HL-60 (cell line): ENCODE data around the gene ECSCR.

ENCODE experiments used
- DNase-seq, 2 experiments: peaks; one replicate each; pipeline ENCODE4 v3.0.0-alpha.2; 2010 to 2020; ENCODE audit warnings: low read depth in 1 of 2, low spot score in 1 of 2
- H3K27ac ChIP-seq: fragments of 250-450 bp; sonication (Bioruptor Pico); replicated peaks from 2 replicates; pipeline ENCODE4 v1.5.1; 2020; ENCODE audit warnings: mild to moderate bottlenecking, moderate library complexity
- H3K27me3 ChIP-seq: fragments of 250-450 bp; sonication (Bioruptor Pico); 2 replicates; pipeline ENCODE4 v1.5.1; 2021; ENCODE audit warnings: mild to moderate bottlenecking, moderate library complexity; ENCODE audit not compliant: insufficient read depth, poor library complexity, severe bottlenecking
- H3K4me3 ChIP-seq: replicated peaks from 2 replicates; pipeline ENCODE4 v1.5.1; 2011; ENCODE audit warnings: mild to moderate bottlenecking, control low read depth, low read length; ENCODE audit not compliant: insufficient read depth
- CTCF ChIP-seq: IDR thresholded peaks from one replicate; pipeline ENCODE4 v1.5.1; 2011; ENCODE audit warnings: low read length, control low read depth, inconsistent platforms; ENCODE audit not compliant: insufficient read depth
- GABPA ChIP-seq: IDR thresholded peaks from 2 replicates; pipeline ENCODE4 v1.6.1; 2012; ENCODE audit warnings: low read depth
- POLR2AphosphoS5 ChIP-seq: IDR thresholded peaks from 2 replicates; pipeline ENCODE4 v1.6.1; 2012; ENCODE audit warnings: low read depth
- REST ChIP-seq: IDR thresholded peaks from 2 replicates; pipeline ENCODE4 v1.6.1; 2012; ENCODE audit warnings: low read depth; ENCODE audit not compliant: insufficient replicate concordance
- SPI1 ChIP-seq: IDR thresholded peaks from 2 replicates; pipeline ENCODE4 v1.6.1; 2012; ENCODE audit warnings: low read depth, mild to moderate bottlenecking, borderline replicate concordance

ECSCR gene

GRCh38 chr5:139473105-139473504, 10.6 kb upstream of the ECSCR start:
- Histone ChIP-seq H3K27me3 (no peaks in the 10 kb centered on the region), H3K27ac (peak overlapping the region; percentile 79; the same call in 1 of the 2 replicates), H3K4me3 (no peak overlapping the region)
- no peak for TF ChIP-seq SPI1
- no peak for TF ChIP-seq GABPA
- no peak for TF ChIP-seq REST
- no peak for DNase-seq

GRCh38 chr5:139472386-139473030, 10.0 kb upstream of the ECSCR start:
- no peak overlapping the region for H3K27ac ChIP-seq
- no peaks in the 10 kb centered on the region for H3K27me3 ChIP-seq
- DNase-seq = no peak
- TF ChIP-seq REST = no peak
- TF ChIP-seq POLR2AphosphoS5 = no peak
- no peak for TF ChIP-seq CTCF
- no peak for TF ChIP-seq SPI1
- TF ChIP-seq GABPA = no peak
- no peak overlapping the region for H3K4me3 ChIP-seq

GRCh38 chr5:139470821-139471300, 8.3 kb upstream of the ECSCR start, which contains the start of gene SMIM33:
Gene SMIM33, plus strand, starts transcription at chr5:139471004. Its CDS starts 118 bp downstream, at chr5:139471122.
- Histone ChIP-seq H3K27ac (peak within 1 kb of the TSS; percentile 81), H3K27me3 (no peaks in the 10 kb centered on the region), H3K4me3 (no peak within 1 kb of the TSS)
- TF ChIP-seq POLR2AphosphoS5 (no peak), GABPA (peak; percentile 19; the same call in 1 of the 2 replicates)
- DNase-seq = peak in 1 of 2 experiments; percentile 67

- DNase-seq = peak in 1 of 2 experiments; percentile 84
- Histone ChIP-seq H3K4me3 (no peak overlapping the region), H3K27ac (peak overlapping the region; percentile 66), H3K27me3 (no peaks in the 10 kb centered on the region)
- TF ChIP-seq SPI1 (peak; percentile 8; the same call in 1 of the 2 replicates), POLR2AphosphoS5 (no peak)
Observed at GRCh38 chr5:139468421-139468931, 5.9 kb upstream of the ECSCR start.

GRCh38 chr5:139461698-139462097, 845 bp downstream of the ECSCR start:
- DNase-seq = no peak
- no peak for TF ChIP-seq SPI1
- no peak for TF ChIP-seq CTCF
- TF ChIP-seq POLR2AphosphoS5 = no peak
- no peak for TF ChIP-seq REST
- no peak for TF ChIP-seq GABPA
- Histone ChIP-seq H3K27me3 (no peaks in the 10 kb centered on the region), H3K27ac (no peak overlapping the region), H3K4me3 (no peak overlapping the region)
